ENCODE data around the gene HOXA6.

HOXA6 gene

DNA sequence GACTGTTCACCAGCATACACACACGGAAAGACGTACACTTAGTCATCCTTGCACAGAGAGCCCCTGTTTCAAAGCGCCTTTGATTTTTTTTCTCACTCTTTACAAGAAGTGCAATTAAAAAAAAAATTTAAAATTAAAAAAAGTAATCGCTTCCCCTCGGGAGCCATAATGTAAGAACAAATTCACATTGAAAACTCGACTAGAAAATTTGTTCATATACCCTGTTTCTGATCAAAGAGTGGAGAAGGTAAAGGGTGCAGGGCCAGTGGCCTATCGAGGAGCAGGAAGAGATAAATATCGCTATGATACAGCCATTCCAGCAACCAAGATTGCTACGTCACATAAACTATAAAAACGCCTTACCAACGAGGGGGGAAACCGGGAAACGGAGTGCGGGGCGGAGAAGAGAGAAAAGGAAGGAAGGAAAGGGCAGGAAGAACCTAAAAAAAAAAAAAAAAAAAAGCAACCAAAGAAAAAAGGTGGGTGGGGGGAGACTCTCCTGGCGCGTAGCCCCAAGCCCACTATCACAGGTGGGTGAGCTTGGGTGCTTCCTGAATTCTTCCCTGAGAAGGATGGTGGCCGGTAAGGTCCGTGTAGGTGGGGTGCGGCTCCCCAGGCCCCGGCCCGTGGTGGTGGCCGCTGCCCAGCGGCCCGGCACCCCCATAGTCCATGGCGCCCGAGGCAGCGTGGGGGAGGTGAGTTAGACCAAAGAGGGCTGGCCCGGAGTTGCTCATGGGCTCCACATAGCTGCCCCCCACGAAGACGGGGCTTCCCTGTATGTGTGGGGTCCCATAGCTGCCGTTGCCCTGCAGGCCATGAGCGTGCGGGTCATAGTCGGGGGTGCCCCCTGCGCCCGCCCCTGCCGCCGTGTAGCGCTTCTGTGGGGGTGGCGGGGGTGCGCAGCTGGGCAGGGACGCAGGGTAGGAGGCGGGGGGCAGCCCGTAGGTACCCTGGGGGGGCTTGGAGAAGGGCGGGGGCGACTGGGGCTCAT, 39.9 kb downstream of the HOXA6 start:
- DNase-seq: no peak

DNA sequence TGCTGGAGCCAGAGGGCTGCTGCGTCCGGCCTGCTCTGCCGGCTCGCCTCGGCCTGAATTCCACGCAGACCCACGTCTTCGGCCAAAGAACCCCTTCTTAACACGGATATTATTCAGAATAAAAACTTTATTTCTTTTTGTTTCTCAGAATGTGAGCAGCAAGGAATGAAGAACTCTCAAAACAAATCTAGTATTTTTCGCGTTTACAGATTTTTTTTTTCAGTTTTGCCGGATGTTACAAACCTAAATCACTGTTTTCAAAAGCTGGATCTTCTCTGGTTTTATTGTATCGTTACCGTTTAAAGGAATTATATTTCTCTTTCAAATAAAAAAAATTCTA, 40.7 kb downstream of the HOXA6 start:
- DNase-seq: no peak

DNA sequence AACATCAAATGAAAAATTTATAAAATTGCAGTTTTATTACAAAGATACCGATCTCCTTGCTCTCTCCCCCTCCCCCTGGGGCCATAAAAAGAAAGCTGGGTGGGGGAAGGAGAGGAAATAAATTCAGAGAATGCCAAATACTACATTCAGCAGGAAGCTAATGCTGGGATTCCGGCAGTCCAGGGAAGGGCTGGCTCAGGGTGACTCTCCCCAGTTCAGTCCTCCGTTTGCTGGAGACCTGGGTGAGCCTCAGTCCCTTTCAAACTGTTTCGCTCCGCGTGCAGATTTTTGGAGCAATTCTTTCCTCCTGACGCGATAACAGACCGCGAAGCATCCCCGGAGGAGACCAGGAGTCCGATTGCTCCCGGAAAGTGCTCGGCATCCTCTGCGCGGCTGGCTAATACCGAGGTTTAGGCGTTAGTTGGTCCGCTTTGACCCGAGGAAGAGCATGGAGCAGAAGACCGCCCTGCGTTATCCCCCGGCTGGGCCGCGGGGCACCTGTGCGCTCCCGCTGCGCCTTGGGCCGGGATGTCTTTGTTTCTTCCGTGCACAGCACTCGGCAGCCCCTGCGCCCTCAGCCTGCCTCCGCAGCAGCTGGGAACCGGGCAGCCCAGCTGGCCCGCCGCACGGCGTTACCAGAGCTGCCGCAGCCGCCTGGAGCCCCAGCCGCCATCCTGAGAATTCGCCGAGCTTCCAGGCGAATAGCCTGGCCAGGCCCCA, 41.2 kb downstream of the HOXA6 start:
- DNase-seq: no peak

DNA sequence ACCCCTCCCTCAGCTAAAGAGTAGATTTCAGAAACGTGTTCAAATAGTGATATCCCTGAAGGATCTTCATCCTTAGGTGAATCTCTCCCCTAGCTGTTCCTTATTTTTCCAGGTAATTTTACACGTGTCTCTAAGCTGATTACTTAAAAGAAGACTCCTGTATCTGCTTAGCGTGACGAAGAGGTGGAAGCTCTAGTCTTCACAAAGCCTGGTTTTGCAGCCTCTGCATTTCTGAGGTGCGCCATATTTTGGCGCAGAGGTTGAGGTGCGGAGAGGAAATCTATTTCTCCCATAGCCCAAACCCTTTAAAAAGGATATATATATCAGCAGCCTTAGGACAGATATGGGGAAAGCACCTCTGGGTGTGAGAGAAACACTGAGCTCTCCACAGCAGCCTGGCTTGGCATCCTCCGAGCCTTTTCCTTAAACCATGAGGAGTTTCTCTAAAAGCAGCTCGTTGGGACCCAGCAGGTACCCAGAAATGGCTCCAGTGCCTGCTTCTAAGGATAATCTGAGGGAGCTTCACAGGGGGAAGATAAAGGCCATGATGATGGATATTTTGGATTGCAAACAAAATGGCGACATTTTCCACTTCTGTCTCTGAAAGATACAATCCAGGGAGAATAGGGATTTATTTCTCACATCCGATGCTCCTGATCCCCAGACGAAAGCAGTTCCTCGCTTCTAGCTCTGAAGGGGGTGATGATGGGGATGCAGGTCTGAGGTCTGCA, 42.1 kb downstream of the HOXA6 start:
- DNase-seq: no peak

DNA sequence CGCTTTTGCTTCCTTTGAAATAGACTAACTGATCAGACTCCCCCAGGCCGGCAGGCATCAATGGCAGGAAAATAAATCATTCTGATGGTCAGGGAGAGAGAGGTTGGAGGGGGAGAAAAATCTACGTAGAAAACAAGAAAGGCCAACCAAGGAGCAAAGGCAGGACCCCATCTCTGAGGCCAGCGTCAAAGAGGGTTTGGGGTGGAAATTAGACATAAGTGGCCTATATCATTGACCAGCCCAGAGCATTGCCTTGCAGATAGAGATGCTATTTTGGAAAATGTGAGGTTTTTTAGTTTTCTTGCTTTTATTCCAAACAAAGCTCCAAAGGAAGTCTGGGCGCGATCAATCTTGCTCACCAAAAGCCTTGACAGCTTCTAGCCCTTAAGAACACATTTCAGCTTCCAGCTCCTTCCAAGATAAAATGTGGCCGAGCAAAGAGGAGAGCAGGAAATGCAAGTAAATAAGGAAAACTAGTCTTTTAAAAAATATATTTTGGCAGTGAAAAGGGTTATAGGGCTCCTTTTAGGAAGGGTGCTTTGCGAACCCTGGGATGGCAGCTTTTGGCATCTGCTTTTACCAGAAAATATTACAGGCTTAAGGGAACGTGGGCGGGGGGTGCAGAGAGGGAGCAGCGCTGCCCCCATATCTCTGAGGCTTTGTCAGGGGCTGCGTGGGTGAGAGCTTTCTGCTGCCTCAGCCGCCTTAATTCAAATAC, 43.1 kb downstream of the HOXA6 start:
- no peak for DNase-seq

DNA sequence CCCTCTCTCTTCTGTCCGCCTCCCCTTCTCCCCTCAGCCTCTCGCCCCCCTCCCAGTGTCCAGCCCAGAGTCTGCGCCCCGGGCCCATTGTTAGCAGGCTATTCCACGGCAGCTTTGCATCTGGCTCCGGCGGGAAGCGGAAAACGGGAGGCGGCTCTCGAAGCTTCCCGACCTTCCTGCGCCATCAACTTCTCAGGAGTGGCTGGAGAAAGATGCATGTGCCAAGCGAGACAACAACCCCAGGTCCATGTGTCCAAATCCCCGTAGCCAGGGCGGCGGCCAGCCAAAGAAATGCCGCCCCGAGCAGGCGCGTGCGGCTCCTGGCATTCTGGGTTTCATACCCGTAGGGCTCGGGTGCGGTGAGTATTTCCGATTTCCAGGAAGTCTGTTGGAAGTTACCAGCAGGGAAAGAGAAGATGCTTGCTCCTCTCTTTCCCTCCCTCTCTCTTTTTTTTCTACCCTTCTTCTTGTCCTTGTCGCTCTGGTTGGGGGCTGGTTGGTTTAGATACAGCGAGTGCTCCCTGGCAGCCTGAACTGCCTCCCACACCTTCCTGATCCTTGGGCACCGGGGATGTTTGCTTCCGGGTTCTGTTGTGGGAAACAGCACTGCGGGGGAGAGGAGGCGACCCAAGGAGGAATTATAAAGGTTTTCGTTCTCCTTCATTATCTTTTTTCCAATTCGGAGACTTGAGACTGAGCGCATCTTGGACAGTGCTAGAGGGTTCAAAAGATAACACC, 43.9 kb downstream of the HOXA6 start:
- DNase-seq: no peak

DNA sequence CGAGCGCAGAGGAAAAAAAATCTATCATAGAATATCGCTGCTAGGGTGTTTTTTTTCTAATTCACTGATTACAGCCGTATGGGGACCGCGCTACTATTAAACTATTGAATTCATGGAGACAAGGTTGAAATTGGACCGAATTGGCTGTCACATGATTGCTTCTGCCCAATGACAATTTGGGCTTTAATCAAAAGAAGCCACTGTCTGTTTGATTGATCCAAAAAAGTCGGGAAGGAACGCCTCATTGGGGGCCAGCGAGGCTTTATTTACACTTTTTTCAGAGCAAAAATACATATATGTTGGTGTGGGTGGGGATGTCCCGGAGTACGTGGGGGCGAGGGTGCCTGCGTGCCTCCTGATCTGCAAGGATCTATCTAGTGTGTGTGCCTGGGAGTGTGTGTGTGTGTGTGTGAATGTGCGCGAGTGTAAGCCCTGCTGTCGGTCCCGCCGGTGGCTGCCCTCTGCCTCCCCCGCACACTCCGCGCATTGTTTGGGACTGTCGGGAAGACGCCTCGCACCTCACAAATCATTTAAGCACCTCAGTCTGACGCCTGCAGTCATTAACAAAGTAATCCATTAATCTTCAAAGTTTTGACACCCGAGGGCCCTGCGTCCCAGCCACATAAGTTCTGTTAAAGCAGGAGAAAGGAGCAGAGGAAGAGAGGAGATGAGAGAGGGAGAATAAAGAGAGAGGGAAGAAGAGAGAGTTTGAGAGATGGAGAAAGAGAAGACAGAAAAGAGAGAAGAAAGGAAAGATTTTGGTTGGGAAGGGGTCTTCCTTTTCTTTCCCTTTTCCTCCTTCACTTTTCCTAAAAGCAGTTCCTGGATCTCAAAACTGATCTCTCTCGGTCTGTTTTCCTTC, 44.8 kb downstream of the HOXA6 start, which contains the start of gene HOXA2:
Gene HOXA2, minus strand, starts transcription at position 103 of the 862 bp plus-strand sequence. CDS start 183 bp downstream, outside the sequence.
- no peak for DNase-seq

DNA sequence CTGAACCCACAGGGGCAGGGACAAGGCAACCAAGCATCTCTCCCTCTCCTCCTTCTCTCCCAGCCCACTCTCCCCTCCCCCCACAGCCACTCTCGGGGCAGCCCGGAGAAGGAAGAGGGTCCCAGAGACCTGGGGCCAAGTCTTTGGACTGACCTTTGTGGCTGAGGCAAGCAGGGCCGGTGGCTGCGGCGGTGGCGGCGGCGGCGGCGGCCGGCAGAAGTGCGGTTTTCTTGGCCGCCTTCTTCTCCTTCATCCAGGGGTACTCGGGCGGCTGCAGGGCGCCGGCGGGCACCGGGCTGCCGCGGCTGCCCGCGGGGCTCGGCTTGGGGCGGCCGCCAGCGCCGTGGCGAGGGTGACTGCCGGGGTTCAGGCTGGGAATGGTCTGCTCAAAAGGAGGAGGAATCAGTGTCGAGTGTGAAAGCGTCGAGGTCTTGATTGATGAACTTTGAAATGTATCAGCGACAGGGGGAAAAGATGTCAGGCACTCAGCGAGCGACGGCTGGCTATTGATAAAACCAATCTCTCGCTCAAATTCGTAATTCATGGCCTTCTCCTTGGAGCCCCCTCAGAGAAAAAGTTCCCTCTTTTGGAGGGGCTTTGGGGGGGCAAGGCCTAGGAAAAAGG, 45.5 kb downstream of the HOXA6 start:
- DNase-seq: no peak

DNA sequence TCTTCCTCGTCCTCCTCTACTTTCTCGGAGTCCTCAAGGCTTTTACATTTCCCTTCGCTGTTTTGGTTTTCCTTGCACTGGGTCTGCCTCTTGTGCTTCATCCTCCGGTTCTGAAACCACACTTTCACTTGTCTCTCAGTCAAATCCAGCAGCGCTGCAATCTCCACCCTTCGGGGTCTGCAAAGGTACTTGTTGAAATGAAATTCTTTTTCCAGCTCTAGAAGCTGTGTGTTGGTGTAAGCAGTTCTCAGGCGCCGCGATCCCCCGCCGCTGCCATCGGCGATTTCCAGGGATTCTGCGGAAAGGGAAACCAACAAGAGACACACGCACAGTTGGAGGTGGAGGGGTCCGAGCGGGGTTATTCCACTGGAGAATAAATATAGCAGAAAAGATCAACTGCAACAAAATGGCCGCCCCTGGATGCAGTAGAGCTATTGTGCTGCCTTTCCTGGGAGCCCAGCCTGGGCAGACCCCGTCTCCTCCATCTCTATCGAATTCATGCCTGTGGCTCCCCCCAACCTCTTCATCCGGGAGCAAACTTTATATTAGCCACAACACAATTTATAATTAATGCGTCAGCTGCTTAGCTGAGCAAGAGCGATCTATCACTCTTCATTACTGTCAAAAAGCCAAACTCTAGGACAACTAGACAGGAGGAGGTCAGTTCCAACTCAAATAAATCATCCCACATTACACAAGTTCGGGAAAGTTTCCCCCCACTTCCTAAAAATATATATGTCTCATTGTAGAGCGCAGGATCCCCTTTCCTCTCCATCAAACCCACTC, 46.2 kb downstream of the HOXA6 start:
- no peak for DNase-seq

DNA sequence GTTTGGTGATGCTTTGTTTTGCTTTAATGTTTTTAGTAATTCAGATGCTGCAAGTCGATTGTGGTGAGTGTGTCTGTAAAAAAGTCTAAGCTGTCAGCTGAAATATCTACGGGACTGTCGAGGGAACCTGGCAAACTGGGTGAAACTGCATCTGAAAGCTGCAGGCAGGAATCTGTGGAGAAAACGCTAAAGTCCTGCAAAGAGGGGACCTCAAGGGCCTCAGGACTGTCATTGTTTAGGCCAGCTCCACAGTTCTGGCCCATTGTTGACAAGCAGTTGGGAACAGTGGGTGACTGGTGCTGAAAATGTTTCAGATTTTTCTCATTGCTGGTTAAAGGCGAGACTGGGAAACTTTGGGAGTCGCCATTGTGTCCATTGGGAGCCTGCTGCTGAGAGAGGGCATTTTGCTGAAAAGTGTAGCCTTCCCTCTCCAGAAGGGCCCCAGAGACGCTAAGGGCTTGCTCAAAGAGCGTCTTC, 46.8 kb downstream of the HOXA6 start:
- no peak for DNase-seq

DNA sequence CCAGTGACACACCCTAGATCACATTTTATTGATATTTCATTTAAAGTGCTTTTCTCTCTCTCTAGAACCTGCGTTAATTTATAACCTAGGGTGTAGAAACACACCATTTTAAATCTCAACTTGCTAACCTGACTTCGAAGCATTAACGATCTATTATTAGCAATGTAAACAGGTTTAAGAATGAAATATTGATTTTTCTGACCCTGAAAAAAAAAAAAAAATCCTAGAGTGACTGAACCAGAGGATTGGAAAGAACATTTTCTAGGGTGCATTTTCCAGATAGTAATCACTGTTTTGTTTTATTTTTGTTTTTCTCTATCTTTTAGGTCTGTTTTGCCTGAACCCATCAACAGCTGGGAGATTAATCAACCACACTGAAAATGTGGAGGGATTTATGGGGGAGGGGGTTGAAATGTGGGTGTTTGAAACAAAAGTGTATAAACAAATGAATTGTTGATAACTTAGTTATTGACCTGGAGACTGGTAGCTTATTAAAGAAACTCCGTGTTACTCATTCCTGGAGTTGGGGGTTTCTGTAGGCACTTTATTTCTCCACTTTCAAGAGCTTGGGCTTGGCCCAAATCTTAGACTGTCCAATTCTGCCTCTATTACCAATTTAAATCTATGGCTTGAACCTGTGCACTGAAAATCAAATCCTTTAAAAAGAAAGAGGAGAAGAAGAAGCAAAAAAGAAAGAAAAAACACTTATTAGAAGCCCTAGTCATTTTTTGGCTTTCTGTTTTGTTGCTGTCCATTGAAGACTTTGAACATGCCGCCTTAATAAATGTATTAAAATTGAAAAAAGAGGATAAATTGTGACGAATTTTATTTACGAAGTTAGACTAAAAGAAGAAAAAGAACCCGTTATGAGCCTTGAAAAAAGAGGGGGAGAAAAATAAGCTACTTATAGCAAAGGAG, 47.9 kb downstream of the HOXA6 start:
- no peak for DNase-seq

DNA sequence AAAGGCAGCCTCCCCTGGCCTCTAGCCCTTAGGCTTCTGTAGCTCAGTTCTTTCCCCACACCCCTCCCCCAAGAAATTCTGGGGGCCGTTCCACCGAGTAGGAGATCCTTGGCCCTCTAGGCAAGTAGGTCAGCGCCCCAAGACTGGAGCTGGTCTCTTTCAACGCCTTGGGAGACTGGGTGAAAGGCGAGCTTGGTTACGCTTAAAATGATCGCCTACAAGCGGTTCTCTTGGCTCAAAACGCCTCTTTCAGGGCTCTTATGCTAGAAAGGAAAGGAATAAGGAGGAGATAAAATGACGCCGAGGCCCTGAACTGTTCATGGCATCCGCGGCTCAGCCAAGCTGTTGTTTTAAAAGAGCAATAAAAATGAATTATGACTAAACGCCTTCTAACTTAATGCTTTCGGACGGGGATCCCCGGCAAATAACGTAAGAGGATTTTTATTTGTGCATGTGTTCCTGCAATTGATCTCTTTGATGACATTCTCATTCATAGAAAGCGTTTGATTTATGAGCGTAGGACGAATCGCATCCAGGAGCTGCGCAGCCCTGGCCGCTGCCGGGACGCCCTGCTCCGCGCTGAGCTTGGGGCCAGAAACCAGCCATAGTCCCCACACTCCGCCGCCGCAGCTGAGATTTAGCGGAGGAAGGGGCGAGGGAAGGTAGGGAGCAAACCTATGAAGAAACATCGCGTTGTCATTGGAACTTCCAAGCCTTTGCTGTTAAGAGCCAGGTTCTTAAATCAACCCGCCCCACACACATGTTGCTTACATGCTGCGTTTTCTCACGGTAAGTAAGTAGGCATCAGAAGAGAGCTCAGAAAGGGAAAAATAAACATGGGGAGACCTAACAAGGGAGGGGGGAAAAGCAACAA, 48.8 kb downstream of the HOXA6 start:
- DNase-seq: no peak

DNA sequence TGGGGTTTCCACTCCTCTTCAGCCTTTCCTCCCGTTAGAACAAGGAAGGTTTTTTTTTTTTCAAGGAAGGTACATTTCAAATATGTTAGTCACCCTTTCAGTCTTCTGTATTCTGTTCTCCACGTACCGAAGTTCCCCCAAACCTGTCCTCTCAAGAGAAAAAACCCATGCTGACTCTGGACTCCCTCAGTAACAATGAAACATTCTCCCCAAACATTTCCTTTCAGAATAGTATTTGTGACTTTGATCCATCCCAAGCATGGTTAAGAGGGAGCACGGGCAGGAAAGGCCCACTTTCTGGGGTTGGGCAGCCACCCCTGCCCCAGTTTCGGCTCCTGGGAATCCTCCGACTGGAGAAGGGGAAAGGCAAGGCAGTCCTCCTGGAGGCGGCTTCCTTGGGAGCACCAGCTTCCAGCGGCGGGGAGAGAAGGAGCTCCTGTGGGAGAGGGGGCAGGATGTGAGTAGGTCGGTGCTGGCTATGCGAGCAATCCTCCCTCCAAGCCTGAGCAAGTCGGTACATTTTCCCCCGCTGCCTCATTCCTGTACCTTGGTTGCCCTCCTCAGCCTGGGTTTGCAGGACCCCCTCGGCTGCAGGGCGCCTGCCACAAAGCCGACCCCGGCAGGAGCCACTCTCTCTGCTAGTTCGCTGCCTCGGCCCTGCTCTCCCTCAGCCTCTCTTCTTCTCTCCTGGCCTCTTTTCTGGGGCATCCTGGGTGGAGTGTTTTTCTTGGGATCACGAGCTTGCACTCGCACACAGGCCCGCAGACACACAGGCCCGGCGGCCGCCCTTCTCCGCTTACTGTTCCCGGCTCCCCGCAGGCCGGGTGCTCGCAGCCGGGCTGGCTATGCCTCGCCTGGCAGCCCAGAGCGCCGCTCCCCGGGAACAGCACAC, 49.6 kb downstream of the HOXA6 start:
- no peak for DNase-seq

DNA sequence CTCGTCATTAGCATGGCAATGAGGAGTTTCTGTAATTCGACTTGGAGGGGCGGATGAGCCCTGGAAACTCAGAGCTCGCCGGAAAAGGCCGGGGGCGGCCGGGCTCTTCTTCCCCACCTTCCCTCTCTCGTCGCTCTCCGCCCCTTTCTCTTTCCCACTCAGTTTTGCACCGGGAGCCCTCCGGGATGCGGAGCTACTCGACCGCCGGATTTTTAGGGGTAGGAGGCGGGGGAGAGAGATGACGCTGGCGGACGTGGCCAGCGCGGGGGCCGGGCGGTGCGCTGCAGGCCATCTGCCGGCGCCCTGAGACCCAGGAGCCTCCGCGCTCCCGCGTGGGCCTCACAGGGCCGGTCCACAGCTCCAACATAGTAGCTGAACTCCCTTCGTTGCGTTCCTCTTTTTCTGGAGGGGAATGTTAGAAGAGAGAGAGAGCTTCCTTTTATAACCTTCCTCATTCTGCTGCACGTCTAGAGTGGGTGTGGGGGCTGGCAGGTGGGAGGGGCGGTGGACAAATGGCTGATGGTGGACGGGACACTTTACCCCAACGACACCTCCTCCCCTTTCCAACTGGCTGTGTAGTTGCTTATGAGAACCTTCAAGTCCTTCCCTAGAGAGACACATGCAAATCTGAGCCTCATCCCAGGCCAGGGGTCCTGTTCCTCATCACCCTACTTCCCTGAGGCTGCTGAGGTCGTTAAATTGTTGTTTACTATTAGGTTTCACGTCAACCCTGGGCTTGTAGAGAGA, 50.6 kb downstream of the HOXA6 start:
- no peak for DNase-seq

Data from activated naive CD4-positive, alpha-beta T cell treated with Interleukin-2 at 50 U/mL for 16 hours (primary cell).